WTC11 (cell line): ENCODE data around the gene CARMIL1. TPM values are rescaled to one million over a fixed set of nuclear protein-coding genes. Genes with fewer than 3 reads are reported as not detected.

ENCODE experiments used
- ATAC-seq: fragments of 200-7000 bp; cut with Tn5 transposase; 2 replicates; pipeline ENCODE4 v1.10.0; 2021; ENCODE audit warnings: mild to moderate bottlenecking, moderate library complexity
- CTCF ChIA-PET: fragments of 300-600 bp; sonication (Branson Sonifier 250); formaldehyde crosslinking; loops from one replicate; lab custom pipeline; 2021; ENCODE audit warnings: antibody characterized with exemption; lab: Charles Lee
- POLR2A ChIA-PET: fragments of 350-600 bp; sonication (Branson Sonifier 250); formaldehyde crosslinking; loops from one replicate; lab custom pipeline; 2021; ENCODE audit warnings: antibody characterized with exemption; lab: Charles Lee
- DNase-seq: peaks from one replicate; pipeline ENCODE4 v3.0.0; 2021; ENCODE audit warnings: low spot score
- H3K27ac Mint-ChIP-seq: 2 replicates; pipeline ENCODE4 v1.8.0; 2021; ENCODE audit warnings: mixed read lengths
- H3K27me3 Mint-ChIP-seq: 2 replicates; pipeline ENCODE4 v1.8.0; 2021; ENCODE audit warnings: low read depth, mild to moderate bottlenecking, moderate library complexity, mixed read lengths
- H3K36me3 Mint-ChIP-seq: 2 replicates; pipeline ENCODE4 v1.8.0; 2021; ENCODE audit warnings: mixed read lengths
- H3K4me1 Mint-ChIP-seq: 2 replicates; pipeline ENCODE4 v1.8.0; 2022; ENCODE audit warnings: mixed read lengths
- H3K4me3 Mint-ChIP-seq: 2 replicates; pipeline ENCODE4 v1.8.0; 2021; ENCODE audit warnings: mild to moderate bottlenecking, moderate library complexity, mixed read lengths
- H3K9me3 Mint-ChIP-seq: 2 replicates; pipeline ENCODE4 v1.8.0; 2021; ENCODE audit warnings: mixed read lengths
- ETV6 ChIP-seq: sonication (generic); formaldehyde crosslinking; IDR thresholded peaks from 2 replicates; pipeline ENCODE4 v1.8.1; 2022; ENCODE audit warnings: mild to moderate bottlenecking, missing genetic modification reagents
- FOXJ3 ChIP-seq: sonication (generic); formaldehyde crosslinking; IDR thresholded peaks from 2 replicates; pipeline ENCODE4 v1.9.0; 2021; ENCODE audit warnings: missing genetic modification reagents, mild to moderate bottlenecking, borderline replicate concordance
- HMGA2 ChIP-seq: fragments of 250-450 bp; sonication (Bioruptor Pico); IDR thresholded peaks from 2 replicates; pipeline ENCODE4 v1.4.0; 2021; ENCODE audit warnings: mild to moderate bottlenecking, moderate library complexity
- IRF2 ChIP-seq: sonication (generic); formaldehyde crosslinking; IDR thresholded peaks from 2 replicates; pipeline ENCODE4 v1.8.0; 2022; ENCODE audit warnings: low read depth, missing genetic modification reagents, borderline replicate concordance
- JUN ChIP-seq: sonication (generic); formaldehyde crosslinking; IDR thresholded peaks from 2 replicates; pipeline ENCODE4 v1.8.0; 2023; ENCODE audit warnings: mild to moderate bottlenecking, missing genetic modification reagents
- NFATC4 ChIP-seq: fragments of 250-450 bp; sonication (Bioruptor Pico); IDR thresholded peaks from 2 replicates; pipeline ENCODE4 v1.9.0; 2021; ENCODE audit warnings: mild to moderate bottlenecking
- NFYB ChIP-seq: sonication (generic); formaldehyde crosslinking; conservative IDR thresholded peaks from 2 replicates; pipeline ENCODE4 v1.8.0; 2022; ENCODE audit warnings: low read depth, missing genetic modification reagents
- PRDM15 ChIP-seq: sonication (generic); formaldehyde crosslinking; IDR thresholded peaks from 2 replicates; pipeline ENCODE4 v1.8.0; 2022; ENCODE audit warnings: missing genetic modification reagents
- SMAD3 ChIP-seq: sonication (generic); formaldehyde crosslinking; IDR thresholded peaks from 2 replicates; pipeline ENCODE4 v1.8.0; 2022; ENCODE audit warnings: missing genetic modification reagents, mild to moderate bottlenecking, borderline replicate concordance
- TCF7 ChIP-seq: sonication (generic); formaldehyde crosslinking; IDR thresholded peaks from 2 replicates; pipeline ENCODE4 v1.8.0; 2022; ENCODE audit warnings: mild to moderate bottlenecking, low read depth, missing genetic modification reagents, moderate library complexity
- ZBTB43 ChIP-seq: sonication (generic); formaldehyde crosslinking; IDR thresholded peaks from 2 replicates; pipeline ENCODE4 v1.8.1; 2023; ENCODE audit warnings: mild to moderate bottlenecking, missing genetic modification reagents
- ZNF138 ChIP-seq: sonication (generic); formaldehyde crosslinking; conservative IDR thresholded peaks from 2 replicates; pipeline ENCODE4 v1.8.1; 2022; ENCODE audit warnings: mild to moderate bottlenecking, moderate library complexity, missing genetic modification reagents
- ZNF281 ChIP-seq: sonication (generic); formaldehyde crosslinking; IDR thresholded peaks from 2 replicates; pipeline ENCODE4 v1.8.0; 2023; ENCODE audit warnings: mild to moderate bottlenecking, missing genetic modification reagents
- total RNA-seq: library from RNA; stranded (reverse); gene quantifications from 3 replicates; pipeline ENCODE4 v1.2.3, GENCODE V29; 2021
- TF ChIP-seq, protein P1 (sequence below): fragments of 250-450 bp; sonication (Bioruptor Pico); IDR thresholded peaks from 2 replicates; pipeline ENCODE4 v1.8.0; 2021; ENCODE audit warnings: mild to moderate bottlenecking
- TF ChIP-seq, protein P2 (sequence below): sonication (generic); formaldehyde crosslinking; IDR thresholded peaks from 2 replicates; pipeline ENCODE4 v1.8.0; 2022; ENCODE audit warnings: mild to moderate bottlenecking, missing genetic modification reagents
- TF ChIP-seq, protein P3 (sequence below): fragments of 250-450 bp; sonication (Bioruptor Pico); IDR thresholded peaks from 2 replicates; pipeline ENCODE4 v1.9.0; 2021; ENCODE audit warnings: mild to moderate bottlenecking
- TF ChIP-seq, protein P4 (sequence below): sonication (generic); formaldehyde crosslinking; IDR thresholded peaks from 2 replicates; pipeline ENCODE4 v1.8.1; 2022; ENCODE audit warnings: missing genetic modification reagents, borderline replicate concordance
- TF ChIP-seq, protein P5 (sequence below): sonication (generic); formaldehyde crosslinking; IDR thresholded peaks from 2 replicates; pipeline ENCODE4 v1.8.1; 2022; ENCODE audit warnings: mild to moderate bottlenecking, missing genetic modification reagents, moderate library complexity, borderline replicate concordance

The CARMIL1 gene
- total RNA-seq, 1 experiment from 2014 or later: 36.2 TPM

DNA sequence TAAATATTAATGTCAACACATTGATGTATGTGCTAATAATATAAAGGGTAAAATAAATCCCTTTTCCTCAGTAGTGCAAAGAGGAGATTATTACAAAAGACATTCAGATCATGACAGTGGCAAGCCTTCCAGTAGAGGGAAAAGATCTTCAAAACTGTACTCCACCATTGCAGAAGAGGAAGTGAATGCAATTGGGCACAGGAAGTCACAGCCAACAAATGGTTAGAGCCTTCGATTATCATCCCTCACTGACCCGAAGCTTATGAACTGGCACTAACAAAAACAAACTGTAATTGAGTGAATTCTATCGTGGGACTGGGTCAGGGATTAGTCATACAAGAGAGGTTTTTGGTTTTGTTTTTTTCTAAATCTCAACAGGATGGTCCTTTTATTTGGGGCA is 333.5 kb downstream of the CARMIL1 start:
- Mint-ChIP-seq H3K27me3 (no peaks in the 10 kb centered on the region), H3K4me1 (no peaks in the 10 kb centered on the region), H3K27ac (no peak overlapping the region), H3K4me3 (no peak overlapping the region), H3K9me3 (no peaks in the 10 kb centered on the region), H3K36me3 (peaks cover 4% of the 10 kb centered on the region)
- TF ChIP-seq PRDM15 (CRISPR knock-in tag) (no peak), HMGA2 (CRISPR knock-in tag) (no peak), FOXJ3 (CRISPR knock-in tag) (no peak), NFATC4 (CRISPR knock-in tag) (no peak), JUN (CRISPR knock-in tag) (no peak), SMAD3 (CRISPR knock-in tag) (no peak), IRF2 (CRISPR knock-in tag) (no peak), ETV6 (no peak), TCF7 (CRISPR knock-in tag) (no peak), ZBTB43 (CRISPR knock-in tag) (no peak), ZNF138 (no peak), NFYB (CRISPR knock-in tag) (no peak), ZNF281 (no peak)
- TF ChIP-seq, protein P1, sequence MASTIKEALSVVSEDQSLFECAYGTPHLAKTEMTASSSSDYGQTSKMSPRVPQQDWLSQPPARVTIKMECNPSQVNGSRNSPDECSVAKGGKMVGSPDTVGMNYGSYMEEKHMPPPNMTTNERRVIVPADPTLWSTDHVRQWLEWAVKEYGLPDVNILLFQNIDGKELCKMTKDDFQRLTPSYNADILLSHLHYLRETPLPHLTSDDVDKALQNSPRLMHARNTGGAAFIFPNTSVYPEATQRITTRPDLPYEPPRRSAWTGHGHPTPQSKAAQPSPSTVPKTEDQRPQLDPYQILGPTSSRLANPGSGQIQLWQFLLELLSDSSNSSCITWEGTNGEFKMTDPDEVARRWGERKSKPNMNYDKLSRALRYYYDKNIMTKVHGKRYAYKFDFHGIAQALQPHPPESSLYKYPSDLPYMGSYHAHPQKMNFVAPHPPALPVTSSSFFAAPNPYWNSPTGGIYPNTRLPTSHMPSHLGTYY: no peak
- TF ChIP-seq, protein P2, sequence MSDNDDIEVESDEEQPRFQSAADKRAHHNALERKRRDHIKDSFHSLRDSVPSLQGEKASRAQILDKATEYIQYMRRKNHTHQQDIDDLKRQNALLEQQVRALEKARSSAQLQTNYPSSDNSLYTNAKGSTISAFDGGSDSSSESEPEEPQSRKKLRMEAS (CRISPR knock-in tag): no peak
- TF ChIP-seq, protein P3, sequence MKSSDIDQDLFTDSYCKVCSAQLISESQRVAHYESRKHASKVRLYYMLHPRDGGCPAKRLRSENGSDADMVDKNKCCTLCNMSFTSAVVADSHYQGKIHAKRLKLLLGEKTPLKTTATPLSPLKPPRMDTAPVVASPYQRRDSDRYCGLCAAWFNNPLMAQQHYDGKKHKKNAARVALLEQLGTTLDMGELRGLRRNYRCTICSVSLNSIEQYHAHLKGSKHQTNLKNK (CRISPR knock-in tag): no peak
- TF ChIP-seq, protein P4, sequence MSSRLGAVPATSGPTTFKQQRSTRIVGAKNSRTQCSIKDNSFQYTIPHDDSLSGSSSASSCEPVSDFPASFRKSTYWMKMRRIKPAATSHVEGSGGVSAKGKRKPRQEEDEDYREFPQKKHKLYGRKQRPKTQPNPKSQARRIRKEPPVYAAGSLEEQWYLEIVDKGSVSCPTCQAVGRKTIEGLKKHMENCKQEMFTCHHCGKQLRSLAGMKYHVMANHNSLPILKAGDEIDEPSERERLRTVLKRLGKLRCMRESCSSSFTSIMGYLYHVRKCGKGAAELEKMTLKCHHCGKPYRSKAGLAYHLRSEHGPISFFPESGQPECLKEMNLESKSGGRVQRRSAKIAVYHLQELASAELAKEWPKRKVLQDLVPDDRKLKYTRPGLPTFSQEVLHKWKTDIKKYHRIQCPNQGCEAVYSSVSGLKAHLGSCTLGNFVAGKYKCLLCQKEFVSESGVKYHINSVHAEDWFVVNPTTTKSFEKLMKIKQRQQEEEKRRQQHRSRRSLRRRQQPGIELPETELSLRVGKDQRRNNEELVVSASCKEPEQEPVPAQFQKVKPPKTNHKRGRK: no peak
- TF ChIP-seq, protein P5, sequence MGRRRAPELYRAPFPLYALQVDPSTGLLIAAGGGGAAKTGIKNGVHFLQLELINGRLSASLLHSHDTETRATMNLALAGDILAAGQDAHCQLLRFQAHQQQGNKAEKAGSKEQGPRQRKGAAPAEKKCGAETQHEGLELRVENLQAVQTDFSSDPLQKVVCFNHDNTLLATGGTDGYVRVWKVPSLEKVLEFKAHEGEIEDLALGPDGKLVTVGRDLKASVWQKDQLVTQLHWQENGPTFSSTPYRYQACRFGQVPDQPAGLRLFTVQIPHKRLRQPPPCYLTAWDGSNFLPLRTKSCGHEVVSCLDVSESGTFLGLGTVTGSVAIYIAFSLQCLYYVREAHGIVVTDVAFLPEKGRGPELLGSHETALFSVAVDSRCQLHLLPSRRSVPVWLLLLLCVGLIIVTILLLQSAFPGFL: no peak
- ChIA-PET CTCF (no interaction called here), POLR2A (no interaction called here)
- no peak for ATAC-seq
- no peak for DNase-seq
